ENCODE data around the gene ETFRF1. TPM values are rescaled to one million over a fixed set of nuclear protein-coding genes. Genes with fewer than 3 reads are reported as not detected.

Gene ETFRF1
- total RNA-seq, 1 donor from 2014 or later: 10.8 TPM

DNA sequence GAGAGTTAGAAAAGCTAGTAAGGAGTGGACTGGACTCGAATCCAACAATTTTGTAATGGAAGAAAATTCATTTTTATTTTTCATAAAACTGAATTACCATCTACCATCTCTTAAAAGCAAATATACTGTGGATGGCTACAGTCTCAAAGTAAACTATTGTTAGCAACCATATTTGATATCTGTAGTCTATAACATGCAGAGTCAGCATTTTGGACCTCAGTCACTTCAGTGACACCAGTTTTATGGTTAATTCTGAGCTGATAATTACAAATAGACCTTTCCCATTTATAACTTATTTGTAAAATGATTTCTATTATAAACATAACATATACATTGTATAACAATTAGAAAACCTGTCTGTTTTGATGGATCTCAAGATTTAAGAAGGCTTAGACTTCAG, 53.7 kb downstream of the ETFRF1 start:
- no peaks in the 10 kb centered on the region for H3K27me3 Mint-ChIP-seq (ENCODE audit: low read depth)
- DNase-seq (ENCODE audit: low spot score): no peak
- no peak for TF ChIP-seq CTCF (IDR thresholded peaks at IDR 0.05)
- no peak overlapping the region for H3K27ac Mint-ChIP-seq (ENCODE audit: unreplicated experiment)
- peaks cover 34% of the 10 kb centered on the region for H3K4me1 Mint-ChIP-seq (ENCODE audit: low read depth)
- H3K9me3 Mint-ChIP-seq (ENCODE audit: low read depth): no peaks in the 10 kb centered on the region
- no peak overlapping the region for H3K4me3 Mint-ChIP-seq (ENCODE audit: unreplicated experiment)
- peaks cover 3% of the 10 kb centered on the region for H3K36me3 Mint-ChIP-seq (ENCODE audit: low read depth)

DNA sequence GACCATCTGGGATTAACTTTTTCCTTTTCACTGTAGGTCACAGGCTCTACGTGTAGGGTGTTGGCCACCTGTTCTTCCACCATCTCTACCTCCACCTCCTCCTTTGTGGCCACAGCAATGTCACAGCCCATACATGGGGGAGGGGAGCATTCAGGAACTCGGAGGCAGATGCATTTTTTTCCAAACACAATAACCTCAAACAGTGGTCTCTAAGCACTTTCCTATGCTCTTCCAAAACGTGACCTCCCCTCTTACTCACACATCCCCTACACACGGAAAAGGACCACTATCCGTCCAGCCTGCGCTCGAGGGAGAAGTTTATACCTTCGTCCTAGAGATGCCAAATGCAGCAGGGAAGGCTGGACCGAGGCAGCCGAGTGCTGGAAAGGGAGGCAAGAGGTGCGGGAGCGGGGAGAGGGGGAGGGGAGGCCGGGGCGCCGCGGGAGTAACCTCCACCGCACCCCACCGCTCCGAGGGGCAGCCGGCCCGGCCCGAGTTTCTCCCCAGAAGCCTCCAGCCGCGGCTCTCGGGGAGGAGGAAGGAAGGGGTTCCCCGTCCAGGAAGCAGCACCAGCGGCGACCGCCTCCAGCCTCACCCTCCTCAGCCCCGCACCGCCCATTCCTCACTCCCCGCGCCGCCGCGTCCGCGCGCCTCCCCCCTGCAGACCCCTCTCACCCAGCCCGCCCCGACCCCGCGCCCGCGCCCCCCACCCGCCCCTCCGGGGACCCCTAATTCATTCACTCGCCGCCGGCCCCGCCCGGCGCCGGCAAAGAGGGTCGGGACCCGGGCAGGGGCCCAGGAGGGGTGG, 55.1 kb downstream of the ETFRF1 start:
- Mint-ChIP-seq H3K27me3 (ENCODE audit: low read depth) (no peaks in the 10 kb centered on the region), H3K27ac (ENCODE audit: unreplicated experiment) (peak overlapping the region; percentile 91), H3K9me3 (ENCODE audit: low read depth) (no peaks in the 10 kb centered on the region), H3K4me3 (ENCODE audit: unreplicated experiment) (peak overlapping the region; percentile 83), H3K4me1 (ENCODE audit: low read depth) (peaks cover 34% of the 10 kb centered on the region), H3K36me3 (ENCODE audit: low read depth) (peaks cover 3% of the 10 kb centered on the region)
- DNase-seq (ENCODE audit: low spot score): no peak
- no peak for TF ChIP-seq CTCF (IDR thresholded peaks at IDR 0.05)

- Mint-ChIP-seq H3K27ac (ENCODE audit: unreplicated experiment) (peak within 1 kb of the TSS; percentile 91), H3K27me3 (ENCODE audit: low read depth) (no peaks in the 10 kb centered on the region), H3K4me3 (ENCODE audit: unreplicated experiment) (peak within 1 kb of the TSS; percentile 83)
Observed at GRCh38 chr12:25250744-25251730, 56.0 kb downstream of the ETFRF1 start, which contains the start of gene KRAS. TSS of gene KRAS (minus strand) at chr12:25250929.

GRCh38 chr12:25251769-25252168, 56.7 kb downstream of the ETFRF1 start:
- Mint-ChIP-seq H3K4me1 (ENCODE audit: low read depth) (peaks cover 26% of the 10 kb centered on the region), H3K4me3 (ENCODE audit: unreplicated experiment) (peak overlapping the region; percentile 67), H3K27ac (ENCODE audit: unreplicated experiment) (peak overlapping the region; percentile 34), H3K9me3 (ENCODE audit: low read depth) (no peaks in the 10 kb centered on the region), H3K27me3 (ENCODE audit: low read depth) (no peaks in the 10 kb centered on the region), H3K36me3 (ENCODE audit: low read depth) (no peaks in the 10 kb centered on the region)
- no peak for DNase-seq (ENCODE audit: low spot score)
- no peak for TF ChIP-seq CTCF (IDR thresholded peaks at IDR 0.05)

More at GRCh38 chr12:25250744-25251730, 56.0 kb downstream of the ETFRF1 start, which contains the start of gene KRAS:
- Mint-ChIP-seq H3K4me1 (ENCODE audit: low read depth) (peaks cover 26% of the 10 kb centered on the region), H3K36me3 (ENCODE audit: low read depth) (no peaks in the 10 kb centered on the region), H3K9me3 (ENCODE audit: low read depth) (no peaks in the 10 kb centered on the region)
- peak; percentile 99 for DNase-seq (ENCODE audit: low spot score)
- TF ChIP-seq CTCF (IDR thresholded peaks at IDR 0.05): no peak

- Mint-ChIP-seq H3K27ac (ENCODE audit: unreplicated experiment) (no peak overlapping the region), H3K36me3 (ENCODE audit: low read depth) (no peaks in the 10 kb centered on the region), H3K9me3 (ENCODE audit: low read depth) (no peaks in the 10 kb centered on the region), H3K27me3 (ENCODE audit: low read depth) (no peaks in the 10 kb centered on the region), H3K4me1 (ENCODE audit: low read depth) (peaks cover 19% of the 10 kb centered on the region), H3K4me3 (ENCODE audit: unreplicated experiment) (no peak overlapping the region)
- no peak for TF ChIP-seq CTCF (IDR thresholded peaks at IDR 0.05)
- DNase-seq (ENCODE audit: low spot score): no peak
Observed at GRCh38 chr12:25252946-25253345, 57.9 kb downstream of the ETFRF1 start.
